HG03159 (cell line): ENCODE measurements around the gene MAGI2.

Source experiments
- ATAC-seq: cut with Tn5 transposase; IDR thresholded peaks from one replicate; pipeline ENCODE4 v1.9.1; 2021; ENCODE audit warnings: mild to moderate bottlenecking, moderate library complexity; ENCODE audit not compliant: unreplicated experiment

Gene MAGI2

DNA sequence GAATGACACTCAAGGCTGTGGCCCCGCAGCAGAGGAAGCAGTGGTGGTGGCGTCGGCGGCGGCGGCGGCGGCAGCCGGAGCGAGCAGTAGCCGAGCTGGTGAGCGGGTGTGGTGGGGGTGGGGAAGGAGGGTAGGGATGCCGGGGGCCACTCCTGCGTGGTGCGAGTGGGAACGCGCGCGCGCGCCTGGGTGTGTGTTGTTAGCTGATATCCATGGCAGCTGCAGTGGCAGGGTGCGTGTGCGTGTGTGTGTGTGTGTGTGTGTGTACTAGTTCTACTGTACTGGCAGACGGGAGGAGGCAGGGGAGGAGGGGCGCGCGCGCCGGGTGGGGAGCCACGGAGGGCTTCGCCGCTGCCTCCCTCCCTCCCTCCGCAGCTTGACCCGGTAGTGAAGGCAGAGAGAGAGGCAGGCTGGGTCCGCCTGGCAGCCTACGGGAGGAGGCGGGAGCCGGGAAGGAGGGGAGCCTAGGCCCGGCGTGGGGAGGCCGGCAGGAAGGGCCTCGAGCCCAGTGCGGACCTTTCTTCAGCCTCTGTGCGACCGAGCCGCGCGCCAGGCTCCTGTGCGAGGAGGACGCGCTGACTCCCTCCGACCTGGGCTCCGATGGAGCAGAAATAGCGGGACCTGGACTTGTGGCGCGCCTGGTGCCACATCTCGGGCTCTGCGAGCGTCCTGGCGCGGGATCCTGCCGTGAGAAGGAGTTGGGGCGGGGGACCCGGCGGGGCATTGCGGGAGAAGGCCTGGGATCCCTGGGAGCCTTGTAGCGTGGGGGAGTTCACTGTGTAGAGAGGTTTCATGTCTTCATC is at the start of gene MAGI2:
TSS of gene MAGI2 (minus strand) at position 110 of the 803 bp plus-strand sequence. CDS start 347 bp downstream, outside the sequence.
- ATAC-seq = no peak

DNA sequence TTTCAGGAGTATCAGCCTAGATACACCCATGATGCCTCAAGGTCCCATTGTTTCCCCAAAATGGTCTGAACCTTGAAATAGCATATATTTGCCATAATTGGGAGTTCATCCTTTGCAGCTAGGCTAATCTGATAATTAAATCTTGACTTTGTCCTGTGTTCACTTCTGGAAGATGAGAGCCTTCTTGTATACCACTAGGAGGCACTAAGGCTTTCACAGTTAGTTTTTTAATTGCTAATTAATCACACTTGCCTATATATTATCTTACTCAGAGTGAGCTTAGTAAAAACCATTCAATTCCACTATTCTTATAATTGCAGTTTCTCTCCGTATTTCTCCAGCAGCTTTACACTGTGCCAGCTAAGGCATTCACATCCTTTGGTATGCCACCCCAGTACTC is 48.7 kb upstream of the MAGI2 start:
- no peak for ATAC-seq

DNA sequence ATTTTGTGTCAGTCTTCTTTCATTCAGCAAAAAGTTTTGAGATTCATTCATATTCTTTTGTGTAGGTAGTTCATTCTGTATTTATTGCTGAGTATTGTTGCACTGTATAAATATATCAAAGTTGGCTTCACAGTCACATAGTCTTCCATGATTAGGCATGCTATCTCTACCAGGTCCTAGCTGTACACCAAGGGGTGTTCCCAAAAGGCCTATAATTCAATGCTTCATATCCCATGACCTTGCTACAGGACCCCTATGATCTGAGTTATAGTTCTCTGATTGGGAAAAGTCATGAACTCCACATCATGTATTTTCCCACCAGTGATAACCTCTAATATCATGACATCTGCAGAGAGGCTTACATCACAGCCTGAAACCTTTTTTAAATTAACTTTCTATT is 47.3 kb upstream of the MAGI2 start:
- ATAC-seq = no peak

DNA sequence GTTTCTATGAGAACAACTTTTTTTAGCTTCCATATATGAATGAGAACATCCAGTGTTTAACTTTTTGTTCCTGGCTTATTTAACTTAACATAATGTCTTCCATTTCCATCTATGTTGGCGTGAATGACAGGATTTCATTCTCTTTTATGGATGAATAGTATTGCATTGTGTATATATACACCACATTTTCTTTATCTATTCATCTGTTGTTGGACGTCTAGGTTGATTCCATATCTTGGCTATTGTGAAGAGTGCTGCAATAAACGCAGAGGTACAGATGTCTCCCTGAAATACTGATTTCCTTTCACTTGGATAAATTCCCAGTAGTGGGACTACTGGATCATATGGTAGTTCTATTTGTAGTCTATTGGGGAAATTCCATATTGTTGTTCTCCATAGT is 44.3 kb upstream of the MAGI2 start:
- ATAC-seq = no peak

DNA sequence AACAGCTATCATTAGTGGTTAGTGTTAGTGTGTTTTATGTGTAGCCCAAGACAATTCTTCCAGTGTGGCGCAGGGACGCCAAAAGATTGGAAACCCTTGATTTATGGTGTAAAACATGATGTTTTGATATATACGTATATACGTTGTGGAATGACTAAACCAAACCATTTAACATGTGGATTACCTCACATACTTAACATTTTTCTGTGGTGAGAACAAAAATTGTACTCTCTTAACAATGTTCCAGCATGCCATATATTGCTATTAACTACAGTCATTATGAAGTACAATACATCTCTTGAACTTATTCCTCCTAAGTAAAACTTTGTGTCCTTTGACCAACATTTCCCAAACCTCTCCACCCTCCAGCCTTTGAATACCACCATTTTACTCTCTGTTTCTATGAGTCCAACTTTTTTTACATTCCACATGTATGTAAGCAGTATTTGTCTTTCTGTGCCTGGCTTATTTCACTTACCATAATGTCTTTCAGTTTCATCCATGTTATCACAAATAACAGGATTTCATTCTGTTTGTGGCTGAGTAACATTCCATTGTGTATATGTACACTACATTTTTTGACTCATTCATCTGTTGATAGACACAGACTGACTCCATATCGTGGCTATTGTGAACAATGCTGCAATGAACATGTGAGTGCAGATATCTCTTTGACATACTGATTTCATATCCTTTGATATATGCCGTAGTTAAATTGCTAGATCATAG is 42.2 kb upstream of the MAGI2 start:
- no peak for ATAC-seq

DNA sequence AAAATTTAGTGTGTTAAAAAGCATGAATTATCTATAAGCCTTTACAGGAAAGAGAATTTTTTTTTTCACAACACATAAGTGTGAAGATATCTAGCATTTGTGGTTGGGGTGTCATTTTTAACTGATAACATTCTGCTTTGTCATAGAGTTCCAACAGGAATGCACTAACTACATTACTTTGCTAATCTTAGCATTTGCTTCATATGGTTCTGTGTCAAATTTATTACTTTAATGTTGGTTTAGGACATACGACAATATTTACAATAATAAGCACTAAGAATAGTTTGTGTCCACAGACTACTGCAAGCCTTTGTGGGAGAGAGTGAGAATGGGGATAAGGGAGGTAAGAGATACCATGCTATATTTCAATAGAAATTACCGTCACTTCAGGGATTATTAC is 40.6 kb upstream of the MAGI2 start:
- ATAC-seq = no peak

DNA sequence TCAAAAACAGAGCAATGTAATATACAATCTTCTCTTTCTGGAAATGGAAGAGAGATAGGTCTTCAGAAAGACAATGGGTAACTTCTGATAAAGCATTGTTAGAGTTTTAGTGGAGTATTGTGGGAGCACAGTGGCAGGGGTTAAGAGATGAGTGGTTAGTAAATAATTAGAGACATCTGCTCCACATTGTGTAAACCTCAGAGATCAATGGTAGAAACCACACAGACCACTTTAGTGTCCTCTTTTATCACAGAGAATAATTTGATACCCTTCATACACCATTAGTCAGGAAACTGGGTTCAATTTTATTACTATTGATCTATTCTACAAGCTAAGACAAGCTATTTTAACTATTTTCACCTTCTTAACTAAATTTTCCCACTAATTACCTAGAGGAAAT is 35.9 kb upstream of the MAGI2 start:
- ATAC-seq = no peak

DNA sequence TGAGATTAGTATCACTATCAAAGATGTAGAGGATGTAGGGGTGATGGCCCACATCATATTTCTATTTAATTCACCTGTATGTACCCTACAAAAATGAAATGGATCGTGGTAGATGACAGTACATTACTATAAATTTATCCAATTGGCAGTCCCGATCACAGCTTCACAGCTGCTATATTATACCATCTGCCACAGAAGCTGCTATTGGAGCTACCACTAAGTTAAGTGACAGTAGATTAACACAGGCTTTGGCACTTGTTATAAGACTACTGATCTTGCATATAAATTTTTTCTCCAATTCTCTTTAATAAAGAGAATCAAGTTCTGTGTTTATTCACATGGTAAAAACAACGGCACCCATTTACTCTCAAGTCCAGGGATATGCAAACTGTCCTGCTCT is 24.9 kb upstream of the MAGI2 start:
- ATAC-seq = no peak

DNA sequence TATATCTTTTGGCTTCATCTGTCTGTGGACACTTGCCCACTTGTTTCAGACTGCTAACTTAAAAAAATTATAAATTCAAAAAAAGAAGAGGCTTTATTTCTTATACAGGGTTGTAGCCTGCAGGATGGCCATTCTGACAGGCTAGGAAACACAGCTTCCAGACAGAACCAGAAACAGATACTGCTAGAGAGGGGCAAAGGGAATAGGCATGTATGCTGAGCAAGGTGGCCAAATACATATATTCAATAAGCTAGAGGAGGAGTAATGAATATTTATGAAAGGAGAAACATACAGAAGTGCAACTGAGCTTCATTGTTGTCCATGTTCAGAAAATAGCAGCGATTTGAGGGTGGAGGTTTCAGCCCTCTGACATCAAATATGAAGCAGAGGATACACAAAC is 22.0 kb upstream of the MAGI2 start:
- ATAC-seq = no peak

DNA sequence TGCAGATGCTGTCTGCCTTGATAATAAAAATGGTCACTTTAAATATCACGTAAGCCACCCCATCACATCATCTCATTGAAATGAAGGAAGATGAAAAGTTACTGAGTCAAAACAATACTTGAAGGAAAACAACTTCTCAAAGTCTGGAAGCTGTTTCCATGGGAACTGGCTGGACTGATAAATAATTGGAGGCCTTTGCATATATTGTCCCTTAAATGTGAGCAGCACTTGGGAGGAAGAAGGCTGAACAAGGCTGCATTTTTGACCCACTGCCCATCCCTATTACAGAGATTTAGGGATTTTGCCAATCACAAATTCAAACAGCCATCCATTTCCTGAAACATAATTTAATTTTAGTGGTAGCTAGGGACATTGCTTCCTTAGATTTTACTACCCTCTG is 18.2 kb upstream of the MAGI2 start:
- ATAC-seq = no peak

DNA sequence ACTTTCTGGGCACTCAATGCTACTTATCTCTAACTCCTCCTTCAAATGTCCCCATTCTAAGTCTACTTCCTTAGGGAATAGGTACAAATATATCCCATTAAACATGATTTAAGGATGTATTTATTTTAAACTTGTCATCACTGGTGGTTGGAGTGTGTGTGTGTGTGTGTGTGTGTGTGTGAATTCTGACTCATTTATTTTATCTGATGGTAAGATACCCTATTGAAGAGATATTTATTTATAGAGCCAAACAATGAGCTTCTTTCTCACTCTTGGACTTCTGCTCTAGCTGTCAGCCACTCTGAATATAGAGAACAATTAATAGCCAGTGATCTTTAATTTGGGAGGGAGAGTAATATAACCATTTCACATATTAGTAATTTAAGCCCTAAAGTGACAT is 17.8 kb upstream of the MAGI2 start:
- ATAC-seq = no peak

DNA sequence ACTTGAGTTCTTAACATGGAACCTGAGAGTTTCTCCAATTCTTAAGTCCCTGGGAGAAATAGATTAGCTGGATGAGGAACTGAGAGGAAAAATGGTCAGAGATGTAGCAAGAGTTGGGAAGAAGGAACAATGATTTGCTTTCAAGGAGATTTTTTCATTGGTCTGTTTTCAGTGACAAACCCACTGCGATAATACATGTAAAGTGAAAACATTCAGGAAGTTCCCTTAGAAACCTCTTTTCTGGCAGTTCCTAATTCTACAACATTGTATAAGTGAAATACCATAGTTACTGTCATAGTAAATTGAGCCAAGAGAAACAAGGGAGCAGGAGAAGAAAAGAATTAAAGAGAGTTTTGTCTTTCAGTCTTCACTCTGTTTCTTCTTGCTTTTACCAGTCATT is 12.1 kb upstream of the MAGI2 start:
- ATAC-seq = no peak

DNA sequence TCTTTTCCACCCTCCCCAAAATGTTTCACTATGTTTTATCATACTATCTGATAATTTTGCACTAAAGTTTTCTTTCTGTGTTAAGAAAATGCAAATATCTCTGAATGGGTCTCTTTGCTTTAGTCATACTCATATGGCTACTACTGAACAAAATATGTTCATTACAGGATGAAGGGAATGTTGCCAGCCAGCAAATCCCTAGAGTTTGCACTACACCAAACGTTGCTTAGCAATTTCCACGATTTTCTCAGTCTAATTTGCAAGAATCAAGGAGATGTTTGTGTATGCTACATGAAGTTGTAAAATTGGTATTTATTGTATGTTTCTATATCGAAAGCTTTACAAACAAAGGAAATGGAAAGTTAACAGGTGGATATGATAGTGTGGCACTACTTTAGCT is 10.6 kb upstream of the MAGI2 start:
- ATAC-seq = no peak

DNA sequence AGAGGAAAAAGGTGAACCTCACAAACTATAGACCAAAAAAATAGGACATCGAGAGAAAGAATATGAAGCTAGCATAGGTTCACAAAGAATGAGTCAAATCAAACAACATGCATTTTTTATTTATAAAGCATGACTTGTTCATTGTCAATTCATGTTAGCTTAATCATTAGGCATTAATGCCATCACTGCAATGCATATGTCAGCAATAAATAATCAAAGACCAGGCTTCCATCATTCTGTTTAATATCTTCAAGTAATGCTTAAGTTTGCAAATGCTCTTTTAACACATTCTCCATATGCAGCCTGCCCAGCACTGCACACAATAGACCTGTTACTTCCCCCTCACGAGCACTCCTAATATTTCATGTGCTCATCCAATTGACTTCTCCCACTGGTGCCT is 8.9 kb upstream of the MAGI2 start:
- no peak for ATAC-seq

DNA sequence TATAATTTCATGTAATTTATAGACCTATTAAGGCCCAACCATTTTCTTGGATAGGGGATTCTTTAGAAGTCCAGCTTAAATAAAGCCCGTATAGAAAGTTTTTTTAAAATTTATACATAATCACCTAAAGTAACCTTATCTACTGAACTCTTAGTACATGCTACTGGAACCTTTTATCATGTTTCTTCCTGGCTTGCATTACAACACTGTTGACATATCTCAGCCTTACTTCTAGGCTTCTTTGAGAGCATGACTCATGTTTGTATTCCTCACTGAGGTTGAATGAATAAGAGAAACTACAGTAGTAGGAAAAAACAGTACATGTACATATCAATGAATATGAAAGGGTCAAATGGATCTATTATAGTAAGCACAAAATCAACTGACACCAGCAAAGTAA is 8.2 kb upstream of the MAGI2 start:
- no peak for ATAC-seq

DNA sequence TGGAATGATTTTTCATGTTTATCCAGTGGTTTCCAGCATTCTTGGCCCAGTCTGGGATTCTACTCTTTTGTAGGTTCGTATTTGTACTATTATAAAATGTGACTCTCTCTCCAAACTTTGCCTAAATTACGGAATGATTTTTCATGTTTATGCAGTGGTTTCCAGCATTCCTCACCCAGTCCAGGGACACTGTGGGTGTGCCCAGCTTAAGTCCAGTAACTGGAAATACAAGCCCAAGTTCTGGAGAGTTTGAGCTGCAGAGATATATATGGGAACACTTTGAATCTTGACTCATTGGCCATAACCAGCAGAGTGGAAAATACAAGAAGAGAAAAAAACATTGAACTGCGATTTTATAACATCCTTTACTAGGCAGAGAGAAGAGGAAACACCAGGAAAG is 5.9 kb upstream of the MAGI2 start:
- ATAC-seq = no peak

DNA sequence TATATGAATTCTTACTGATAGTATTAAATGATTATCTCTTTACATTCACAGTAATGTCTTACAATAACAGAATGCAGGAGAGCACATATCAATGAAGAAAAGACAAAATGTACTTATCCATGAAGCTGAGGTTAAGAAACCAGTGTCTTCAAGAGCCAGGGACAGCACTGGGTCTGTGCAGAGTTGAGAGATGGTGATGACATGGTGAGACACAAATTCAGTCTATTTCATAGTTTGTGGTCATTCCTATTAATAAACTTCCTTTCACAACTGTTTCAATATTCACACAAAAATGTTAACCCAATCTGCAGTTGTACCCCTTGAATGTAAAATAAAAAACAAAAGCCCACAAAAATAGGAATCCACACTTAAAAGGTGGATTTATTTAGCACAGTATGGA is 5.3 kb upstream of the MAGI2 start:
- ATAC-seq = no peak

DNA sequence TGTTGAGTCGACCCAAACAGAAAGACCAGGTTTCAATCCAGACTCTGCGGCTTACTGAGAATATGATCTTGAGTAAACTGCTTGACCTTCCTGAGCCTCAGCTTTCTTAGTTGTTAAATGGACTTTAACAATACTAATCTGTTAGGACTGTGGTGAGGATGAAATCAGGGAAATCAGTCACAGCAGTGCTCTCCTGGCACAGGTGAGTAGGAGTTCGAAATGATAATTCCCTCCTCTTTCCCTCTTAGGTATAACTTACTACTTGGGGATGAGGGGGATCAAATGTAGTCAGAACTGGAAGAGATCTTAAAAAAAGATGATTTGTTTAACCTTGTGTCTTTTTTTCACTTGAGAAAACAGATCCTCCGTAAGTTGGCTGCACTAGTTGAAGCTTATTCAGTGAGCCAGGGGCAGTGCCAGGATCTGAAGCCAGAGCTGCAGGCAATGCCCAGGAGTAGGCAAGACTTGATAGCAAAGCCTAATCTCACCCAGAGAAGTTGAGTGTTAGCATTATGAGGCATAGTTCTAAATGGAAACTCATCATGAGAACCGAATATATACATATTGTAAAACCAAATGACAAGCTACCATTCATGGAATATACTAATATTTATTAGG is 1.8 kb upstream of the MAGI2 start:
- ATAC-seq = no peak

DNA sequence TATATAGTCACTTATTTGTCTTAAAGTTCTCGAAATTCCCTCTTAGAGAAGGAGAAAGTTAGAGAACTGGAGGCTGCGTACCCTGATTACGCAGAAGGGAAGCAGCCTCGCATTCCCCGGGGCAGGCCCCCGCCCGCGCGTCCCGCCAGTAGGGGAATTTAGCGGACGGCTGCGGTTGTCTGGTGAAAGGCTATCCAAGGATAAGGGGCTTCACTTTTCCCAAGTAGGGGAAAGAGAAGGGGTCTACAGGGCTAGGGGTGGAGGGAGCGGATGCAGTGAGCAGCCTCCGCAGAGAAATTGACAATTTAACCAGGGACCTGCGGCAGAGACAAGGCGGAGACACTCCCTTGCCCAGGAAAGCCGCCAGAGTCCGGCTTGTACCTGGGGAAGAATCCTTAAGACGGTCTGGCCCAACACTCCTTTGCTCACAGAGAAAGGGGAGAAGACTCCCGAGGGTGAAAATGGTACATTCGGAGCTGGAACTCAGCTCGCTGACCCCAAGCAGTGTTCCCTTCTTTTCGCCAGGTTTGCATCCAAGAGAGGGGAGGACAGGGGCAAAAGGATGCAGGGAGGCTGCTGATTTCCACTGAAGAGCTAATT is 994 bp upstream of the MAGI2 start:
- no peak for ATAC-seq

DNA sequence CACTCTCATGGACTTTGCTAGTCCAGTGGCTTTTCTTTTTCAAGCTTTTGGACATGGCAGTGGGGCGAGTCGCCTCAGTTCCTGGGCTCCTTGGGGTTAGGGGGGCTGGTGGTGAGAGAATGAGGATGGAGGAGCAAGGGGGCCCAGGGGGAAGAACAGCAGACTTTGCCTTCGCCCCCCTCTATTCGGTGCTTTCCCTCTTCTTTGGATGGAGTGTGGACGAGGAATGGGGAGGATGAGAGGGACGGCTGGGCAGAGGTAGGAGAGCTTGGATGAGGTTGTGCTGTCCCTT is 255 bp downstream of the MAGI2 start:
- ATAC-seq = no peak

DNA sequence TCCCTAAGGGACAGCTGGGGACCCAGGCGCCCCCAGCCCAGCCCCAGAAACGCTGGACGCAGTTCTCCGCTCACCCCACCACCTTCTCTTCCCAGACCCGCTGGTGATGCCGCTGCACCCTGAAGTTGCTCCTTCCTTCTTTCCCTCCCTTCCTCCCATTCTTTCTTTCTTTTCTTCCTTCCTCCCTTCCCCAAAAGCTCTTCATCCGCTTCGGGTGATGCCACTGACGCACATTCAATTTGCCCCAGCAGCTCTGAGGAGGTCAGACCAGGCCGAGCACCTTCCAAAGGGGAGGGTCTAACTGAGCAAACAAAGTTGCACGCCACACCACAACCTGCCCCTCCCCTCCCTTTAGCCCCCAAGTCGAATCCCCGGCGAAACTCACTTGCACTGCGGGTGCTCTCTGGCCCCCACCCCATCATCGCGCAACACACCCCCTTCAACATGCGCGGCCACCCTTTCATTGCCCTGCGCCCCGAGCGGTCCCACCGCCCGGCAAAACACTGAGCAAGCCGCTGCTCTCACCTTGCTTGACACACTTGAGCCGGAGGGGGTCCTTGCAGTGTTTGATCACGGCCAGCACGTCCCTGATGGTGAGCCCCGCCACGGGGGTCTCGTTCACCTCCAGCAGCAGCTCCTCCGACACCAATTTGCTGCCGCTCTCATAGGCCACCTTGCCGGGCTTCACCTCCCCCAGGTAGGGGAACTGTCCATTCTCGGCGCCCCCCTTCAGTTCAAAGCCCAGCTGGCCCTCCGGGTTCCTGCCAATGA is 787 bp downstream of the MAGI2 start:
- no peak for ATAC-seq
